Measurements from ENCODE around the gene OR4K13.

DNA sequence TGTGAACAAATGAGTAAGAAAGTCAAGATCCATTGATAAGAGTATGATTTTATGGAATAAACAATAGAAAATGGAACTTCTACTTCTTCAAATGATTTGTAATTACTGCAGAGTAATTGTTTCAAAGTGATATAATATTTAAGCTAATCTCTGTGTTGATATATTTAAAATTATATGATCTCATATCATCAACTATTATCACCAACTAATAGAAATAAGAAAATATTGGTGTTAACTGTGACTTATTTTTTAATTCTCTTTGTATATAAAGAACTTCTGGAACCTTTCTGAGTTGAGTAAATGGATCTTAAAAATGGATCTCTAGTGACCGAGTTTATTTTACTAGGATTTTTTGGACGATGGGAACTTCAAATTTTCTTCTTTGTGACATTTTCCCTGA, 23.9 kb upstream of the OR4K13 start, which contains the start of gene OR4L1:
- TF ChIP-seq CTCF (IDR thresholded peaks at IDR 0.05) (no peak), POLR2A (IDR thresholded peaks at IDR 0.05) (no peak)

All from lower leg skin (tissue), 3 donors.